Endothelial cell of umbilical vein (primary cell): ENCODE measurements around the gene ARID5A. TPM values are rescaled to one million over a fixed set of nuclear protein-coding genes. Genes with fewer than 3 reads are reported as not detected.
A peak's percentile ranks its signal among the peaks of the same experiment; 100 is the strongest.

Source experiments
- BruUV-seq: library from RNA; stranded (reverse); fragments of 400-500 nt; replicated peaks from 2 replicates; lab custom pipeline; 2021; lab: Mats Ljungman, UMichigan
- CTCF ChIA-PET: fragments of 300-600, 350-600 bp; sonication (Branson Sonifier 250); formaldehyde crosslinking; loops from one replicate; lab custom pipeline; 2021; ENCODE audit warnings: antibody characterized with exemption, inconsistent platforms; lab: Charles Lee
- POLR2A ChIA-PET: fragments of 300-600, 350-600 bp; sonication (Branson Sonifier 250); formaldehyde crosslinking; loops from one replicate; lab custom pipeline; 2021; ENCODE audit warnings: antibody characterized with exemption, inconsistent platforms; lab: Charles Lee
- DNase-seq: peaks from one replicate; pipeline ENCODE4 v3.0.0-alpha.2; 2011; ENCODE audit warnings: low read depth, low spot score
- FAIRE-seq: peaks from 2 replicates; lab custom pipeline; 2011; peaks lifted over from hg19 to GRCh38; lab: Jason Lieb, UNC
- H2AFZ ChIP-seq: 2 replicates; pipeline ENCODE4 v1.6.0; 2012; ENCODE audit warnings: low read depth, low read length, control low read depth, inconsistent platforms
- H3K27ac ChIP-seq: 2 replicates; pipeline ENCODE4 v1.5.1; 2011; ENCODE audit warnings: low read depth, mild to moderate bottlenecking, control low read depth, low read length, moderate library complexity; ENCODE audit not compliant: insufficient read depth
- H3K27me3 ChIP-seq, 2 experiments: 2 replicates each; pipeline versions ENCODE4 v1.6.0 to v1.6.1; 2011; ENCODE audit warnings: low read length in 2 of 2, mixed read lengths in 1 of 2; ENCODE audit not compliant: control insufficient read depth in 2 of 2, insufficient read depth in 2 of 2
- H3K36me3 ChIP-seq, 2 experiments: 2 replicates in 1 of 2; 3 replicates in 1 of 2; pipeline ENCODE4 v1.5.1; 2011; ENCODE audit warnings: low read length in 2 of 2, mild to moderate bottlenecking in 1 of 2, moderate library complexity in 1 of 2; ENCODE audit not compliant: control insufficient read depth in 2 of 2, insufficient read depth in 2 of 2; ENCODE audit errors: extremely low read depth in 1 of 2
- H3K4me1 ChIP-seq: 3 replicates; pipeline ENCODE4 v1.5.1; 2011; ENCODE audit warnings: mild to moderate bottlenecking, low read length; ENCODE audit not compliant: control insufficient read depth, insufficient read depth; ENCODE audit errors: extremely low read depth
- H3K4me2 ChIP-seq: 2 replicates; pipeline ENCODE4 v1.6.1; 2011; ENCODE audit warnings: low read length, control low read depth, mixed read lengths; ENCODE audit not compliant: insufficient read depth
- H3K4me3 ChIP-seq, 3 experiments: fragments of 200-600 bp in 1 of 3; sonication (generic), shearing (Covaris generic) in 1 of 3; replicated peaks in 1 of 3; 2 replicates each; pipeline ENCODE4 v1.5.1; 2011 to 2016; ENCODE audit warnings: control low read depth in 3 of 3, low read length in 3 of 3, mild to moderate bottlenecking in 2 of 3, inconsistent platforms in 1 of 3, low read depth in 1 of 3, moderate library complexity in 1 of 3; ENCODE audit not compliant: insufficient read depth in 1 of 3
- H3K79me2 ChIP-seq: 2 replicates; pipeline ENCODE4 v1.6.0; 2012; ENCODE audit warnings: low read length, inconsistent platforms; ENCODE audit not compliant: control insufficient read depth, insufficient read depth
- H3K9ac ChIP-seq: replicated peaks from 2 replicates; pipeline ENCODE3; 2011; ENCODE audit warnings: low read length, control low read depth; ENCODE audit not compliant: insufficient read depth; ENCODE audit errors: extremely low read depth
- H3K9me1 ChIP-seq: replicated peaks from 3 replicates; pipeline ENCODE4 v1.6.0; 2011; ENCODE audit warnings: mild to moderate bottlenecking, low read length; ENCODE audit not compliant: control insufficient read depth, insufficient read depth; ENCODE audit errors: extremely low read depth
- H3K9me3 ChIP-seq: replicated peaks from 2 replicates; pipeline ENCODE4 v1.5.1; 2012; ENCODE audit warnings: low read length, inconsistent platforms; ENCODE audit not compliant: control insufficient read depth, insufficient read depth
- H4K20me1 ChIP-seq: replicated peaks from 2 replicates; pipeline ENCODE3; 2011; ENCODE audit warnings: mild to moderate bottlenecking, low read length; ENCODE audit not compliant: control insufficient read depth, insufficient read depth; ENCODE audit errors: extremely low read depth
- POLR2AphosphoS5 ChIP-seq: IDR thresholded peaks from 2 replicates; pipeline ENCODE4 v1.6.1; 2012; ENCODE audit warnings: low read depth, mild to moderate bottlenecking, control low read depth, low read length, moderate library complexity; ENCODE audit not compliant: insufficient read depth
- dilution Hi-C: fragments of 300-500 bp; cut with MboI; formaldehyde crosslinking; loops from one replicate; pipeline ENCODE4 v1.15.0; 2019; ENCODE audit warnings: low sequenced_read_pairs; ENCODE audit not compliant: extremely low pct_ligation_motif_present
- intact Hi-C: fragments of 100-400 bp; cut with micrococcal nuclease; formaldehyde crosslinking; loops from one replicate; pipeline ENCODE4 v1.10.0; 2022
- polyA plus RNA-seq, 4 experiments: library from polyadenylated mRNA; depleted of rRNA in 3 of 4; stranded (reverse) in 3 of 4; unstranded in 1 of 4; fragments of >200 nt; gene quantifications; 2 replicates each; pipeline versions ENCODE4 v1.2.1 to v1.2.3, GENCODE V29; 2011 to 2012; ENCODE audit warnings: missing spikeins in 1 of 4
- total RNA-seq: library from RNA; stranded (reverse); gene quantifications from 2 replicates; pipeline ENCODE4 v1.2.3, GENCODE V29; 2021
- TF ChIP-seq, protein P1 (sequence below), 2 donors: IDR thresholded peaks; 1 replicate in 1 of 2; 2 replicates in 1 of 2; pipeline ENCODE4 v1.5.1; 2011; ENCODE audit warnings: low read length in 2 of 2, mild to moderate bottlenecking in 2 of 2, moderate library complexity in 2 of 2, control low read depth in 1 of 2, inconsistent platforms in 1 of 2, low read depth in 1 of 2; ENCODE audit not compliant: insufficient read depth in 1 of 2; ENCODE audit errors: extremely low read depth in 1 of 2

The ARID5A gene
- total and polyA plus RNA-seq, 2 donors (not counting 3 experiments of a cell fraction or from before 2014, with no cell fraction given) = 18.0 to 24.7 TPM

DNA sequence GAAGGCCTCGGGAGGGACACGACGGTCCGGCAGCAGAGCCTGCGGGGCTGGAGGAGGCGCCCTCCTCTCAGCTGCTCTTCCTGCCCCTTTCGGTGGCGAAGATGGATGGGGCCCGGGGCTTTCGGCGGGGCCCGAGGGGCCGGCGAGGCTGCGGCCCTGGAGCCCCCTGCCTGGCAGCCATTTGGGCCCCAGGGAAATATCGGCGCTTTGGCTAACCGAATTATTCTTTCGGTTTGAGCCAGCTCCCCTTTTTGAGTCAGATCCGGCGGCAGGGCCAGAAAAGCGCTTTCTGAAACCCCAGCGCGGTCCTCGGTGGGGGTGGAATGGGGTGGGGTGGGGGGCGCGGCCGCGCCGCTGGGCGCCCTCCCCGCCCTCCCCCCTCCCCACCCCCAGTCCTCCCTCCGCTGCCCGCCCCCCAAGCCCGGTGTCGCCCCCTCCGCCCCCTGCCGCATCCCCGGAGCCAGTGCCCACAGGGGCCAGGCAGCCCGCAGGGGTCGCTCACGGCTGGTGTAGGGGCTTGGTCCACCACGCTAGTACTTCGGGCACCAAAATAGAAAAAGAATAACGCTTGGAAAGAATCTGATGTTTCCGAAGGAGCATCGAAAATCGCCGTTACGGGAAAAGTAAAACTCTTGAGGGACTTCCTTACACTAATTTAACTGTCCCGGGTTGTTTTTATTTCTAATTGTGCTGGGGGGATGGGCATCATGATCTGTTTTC lies 9.1 kb upstream of the ARID5A start:
- no peaks in the 10 kb centered on the region for H3K9me1 ChIP-seq
- H4K20me1 ChIP-seq = no peaks in the 10 kb centered on the region
- peak overlapping the region; percentile 75 for H2AFZ ChIP-seq
- no TSS peak for BruUV-seq
- ChIA-PET POLR2A (interaction anchor here (0.7 to 1.4 kb wide), 3 partner anchors 10 to 15 kb away, joined by 6 to 10 read pairs (median 7); no protein-coding TSS in a partner anchor), CTCF (interaction anchor here (0.6 to 3.6 kb wide), 23 partner anchors 8 to 289 kb away, joined by 3 to 101 read pairs (median 4); partner anchors contain the start of genes ARID5A, CNNM3 and NEURL3)
- H3K4me1 ChIP-seq = peaks cover 33% of the 10 kb centered on the region
- dilution Hi-C loops = no loop called here
- intact Hi-C loops = loop anchor here (1.0 to 5.0 kb wide), 3 partner anchors 18 to 215 kb away; partner anchors contain the start of gene LMAN2L
- H3K4me2 ChIP-seq = peak overlapping the region; percentile 80
- no peaks in the 10 kb centered on the region for H3K79me2 ChIP-seq
- peak overlapping the region; percentile 77 for H3K27ac ChIP-seq
- no peaks in the 10 kb centered on the region for H3K27me3 ChIP-seq
- H3K36me3 ChIP-seq = no peaks in the 10 kb centered on the region
- TF ChIP-seq, protein P1, sequence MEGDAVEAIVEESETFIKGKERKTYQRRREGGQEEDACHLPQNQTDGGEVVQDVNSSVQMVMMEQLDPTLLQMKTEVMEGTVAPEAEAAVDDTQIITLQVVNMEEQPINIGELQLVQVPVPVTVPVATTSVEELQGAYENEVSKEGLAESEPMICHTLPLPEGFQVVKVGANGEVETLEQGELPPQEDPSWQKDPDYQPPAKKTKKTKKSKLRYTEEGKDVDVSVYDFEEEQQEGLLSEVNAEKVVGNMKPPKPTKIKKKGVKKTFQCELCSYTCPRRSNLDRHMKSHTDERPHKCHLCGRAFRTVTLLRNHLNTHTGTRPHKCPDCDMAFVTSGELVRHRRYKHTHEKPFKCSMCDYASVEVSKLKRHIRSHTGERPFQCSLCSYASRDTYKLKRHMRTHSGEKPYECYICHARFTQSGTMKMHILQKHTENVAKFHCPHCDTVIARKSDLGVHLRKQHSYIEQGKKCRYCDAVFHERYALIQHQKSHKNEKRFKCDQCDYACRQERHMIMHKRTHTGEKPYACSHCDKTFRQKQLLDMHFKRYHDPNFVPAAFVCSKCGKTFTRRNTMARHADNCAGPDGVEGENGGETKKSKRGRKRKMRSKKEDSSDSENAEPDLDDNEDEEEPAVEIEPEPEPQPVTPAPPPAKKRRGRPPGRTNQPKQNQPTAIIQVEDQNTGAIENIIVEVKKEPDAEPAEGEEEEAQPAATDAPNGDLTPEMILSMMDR (IDR thresholded peaks at IDR 0.05; ENCODE audit: extremely low read depth in 1 of 2, insufficient read depth in 1 of 2, low read depth in 1 of 2, low read length in 2 of 2) = peak; percentile 12 to 64
- no peak for TF ChIP-seq POLR2AphosphoS5
- DNase-seq (peak; percentile 58), FAIRE-seq (peak; percentile 73)
- H3K9me3 ChIP-seq = no peaks in the 10 kb centered on the region
- peak overlapping the region; percentile 17 to 53 (median 50) for H3K4me3 ChIP-seq
- peak overlapping the region; percentile 72 for H3K9ac ChIP-seq
